HL-60/S4 (cell line): ENCODE data around the gene PPP1R13B.

Experiments used
- in situ Hi-C: fragments of 300-500 bp; cut with MboI; formaldehyde crosslinking; loops from 2 replicates; pipeline ENCODE4 v1.14.3; 2022; ENCODE audit warnings: low sequenced_read_pairs

The PPP1R13B gene

GRCh38 chr14:103836976-103837725 is 10.2 kb downstream of the PPP1R13B start:
- in situ Hi-C loops: no loop called here

GRCh38 chr14:103834956-103835355 is 12.4 kb downstream of the PPP1R13B start:
- in situ Hi-C loops: no loop called here

GRCh38 chr14:103833711-103834110 is 13.7 kb downstream of the PPP1R13B start:
- in situ Hi-C loops: no loop called here

- in situ Hi-C loops: no loop called here
These were observed 15.3 kb downstream of the PPP1R13B start for GRCh38 chr14:103832046-103832445.

- in situ Hi-C loops: no loop called here
These were observed 16.7 kb downstream of the PPP1R13B start for GRCh38 chr14:103830511-103831270.

GRCh38 chr14:103828315-103828967 is 18.9 kb downstream of the PPP1R13B start:
- in situ Hi-C loops: no loop called here

GRCh38 chr14:103825101-103825500 is 22.3 kb downstream of the PPP1R13B start:
- in situ Hi-C loops: no loop called here

- in situ Hi-C loops: loop anchor here (25.0 kb wide), 1 partner anchor 166 kb away; no protein-coding TSS in a partner anchor
These were observed 26.5 kb downstream of the PPP1R13B start for GRCh38 chr14:103820908-103821307.

- in situ Hi-C loops: loop anchor here (25.0 kb wide), 1 partner anchor 167 kb away; no protein-coding TSS in a partner anchor
These were observed 27.0 kb downstream of the PPP1R13B start for GRCh38 chr14:103820382-103820781.

GRCh38 chr14:103819503-103820307 is 27.7 kb downstream of the PPP1R13B start:
- in situ Hi-C loops: loop anchor here (25.0 kb wide), 1 partner anchor 168 kb away; no protein-coding TSS in a partner anchor

GRCh38 chr14:103818870-103819269 is 28.5 kb downstream of the PPP1R13B start:
- in situ Hi-C loops: loop anchor here (25.0 kb wide), 1 partner anchor 168 kb away; no protein-coding TSS in a partner anchor

- in situ Hi-C loops: loop anchor here (25.0 kb wide), 1 partner anchor 169 kb away; no protein-coding TSS in a partner anchor
These were observed 29.0 kb downstream of the PPP1R13B start for GRCh38 chr14:103818422-103818821.

- in situ Hi-C loops: loop anchor here (25.0 kb wide), 1 partner anchor 170 kb away; no protein-coding TSS in a partner anchor
These were observed 29.8 kb downstream of the PPP1R13B start for GRCh38 chr14:103817595-103817994.

- in situ Hi-C loops: loop anchor here (25.0 kb wide), 1 partner anchor 170 kb away; no protein-coding TSS in a partner anchor
These were observed 30.4 kb downstream of the PPP1R13B start for GRCh38 chr14:103816991-103817390.

GRCh38 chr14:103815253-103815652 is 32.1 kb downstream of the PPP1R13B start:
- in situ Hi-C loops: loop anchor here (25.0 kb wide), 1 partner anchor 172 kb away; no protein-coding TSS in a partner anchor

- in situ Hi-C loops: loop anchor here (25.0 kb wide), 1 partner anchor 176 kb away; no protein-coding TSS in a partner anchor
These were observed 36.2 kb downstream of the PPP1R13B start for GRCh38 chr14:103811189-103811588.

- in situ Hi-C loops: loop anchor here (25.0 kb wide), 1 partner anchor 179 kb away; no protein-coding TSS in a partner anchor
These were observed 38.9 kb downstream of the PPP1R13B start for GRCh38 chr14:103808403-103809001.

- in situ Hi-C loops: loop anchor here (25.0 kb wide), 1 partner anchor 180 kb away; no protein-coding TSS in a partner anchor
These were observed 40.6 kb downstream of the PPP1R13B start for GRCh38 chr14:103806805-103807204.

GRCh38 chr14:103805708-103806107 is 41.7 kb downstream of the PPP1R13B start:
- in situ Hi-C loops: loop anchor here (25.0 kb wide), 1 partner anchor 182 kb away; no protein-coding TSS in a partner anchor
